Measurements from ENCODE around the gene TRMT5. TPM values are rescaled to one million over a fixed set of nuclear protein-coding genes. Genes with fewer than 3 reads are reported as not detected.

TRMT5 gene, protein sequence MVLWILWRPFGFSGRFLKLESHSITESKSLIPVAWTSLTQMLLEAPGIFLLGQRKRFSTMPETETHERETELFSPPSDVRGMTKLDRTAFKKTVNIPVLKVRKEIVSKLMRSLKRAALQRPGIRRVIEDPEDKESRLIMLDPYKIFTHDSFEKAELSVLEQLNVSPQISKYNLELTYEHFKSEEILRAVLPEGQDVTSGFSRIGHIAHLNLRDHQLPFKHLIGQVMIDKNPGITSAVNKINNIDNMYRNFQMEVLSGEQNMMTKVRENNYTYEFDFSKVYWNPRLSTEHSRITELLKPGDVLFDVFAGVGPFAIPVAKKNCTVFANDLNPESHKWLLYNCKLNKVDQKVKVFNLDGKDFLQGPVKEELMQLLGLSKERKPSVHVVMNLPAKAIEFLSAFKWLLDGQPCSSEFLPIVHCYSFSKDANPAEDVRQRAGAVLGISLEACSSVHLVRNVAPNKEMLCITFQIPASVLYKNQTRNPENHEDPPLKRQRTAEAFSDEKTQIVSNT
- 8.0 TPM for polyA plus RNA-seq (2013)

- DNase-seq: peak; percentile 90 to 94 (median 92)
- ChIA-PET POLR2A (interaction anchor here (0.6 kb wide), 1 partner anchor 326 kb away, joined by 3 read pairs; no protein-coding TSS in a partner anchor), CTCF (interaction anchor here (0.9 to 1.3 kb wide), 4 partner anchors 18 to 356 kb away, joined by 3 read pairs; no protein-coding TSS in a partner anchor)
- peaks cover 0 to 14% (median 3%) of the 10 kb centered on the region in 4 experiments for H3K36me3 ChIP-seq (ENCODE audit: control insufficient read depth in 4 of 4, insufficient read depth in 4 of 4, low read length in 3 of 4)
- H3K27me3 ChIP-seq (replicated peaks in 2 of 5; ENCODE audit: control insufficient read depth in 4 of 5, insufficient read depth in 5 of 5, low read length in 4 of 5): no peaks in the 10 kb centered on the region
- H3K4me3 ChIP-seq (ENCODE audit: control insufficient read depth in 1 of 7, extremely low read depth in 1 of 7, insufficient read depth in 4 of 7, low read depth in 2 of 7, low read length in 6 of 7): peak within 1 kb of the TSS; percentile 75 to 98 (median 98)
- H3K9me3 ChIP-seq (ENCODE audit: control extremely low read depth in 1 of 5, control insufficient read depth in 4 of 5, insufficient read depth in 2 of 5, low read depth in 1 of 5, low read length in 4 of 5): no peaks in the 10 kb centered on the region
- WGBS (ENCODE audit: insufficient coverage): under 1% methylated on average over 52 of the region's 59 CpGs
- H3K27ac ChIP-seq (ENCODE audit: insufficient read depth in 1 of 2, low read depth in 1 of 2, low read length in 2 of 2, poor library complexity in 1 of 2, severe bottlenecking in 2 of 2): peak within 1 kb of the TSS; percentile 61 to 84
- H3K4me1 ChIP-seq (ENCODE audit: control extremely low read depth in 1 of 4, control insufficient read depth in 4 of 4, insufficient read depth in 4 of 4, low read length in 3 of 4): peaks cover 10 to 28% (median 19%) of the 10 kb centered on the region in 4 experiments
Observed at GRCh38 chr14:60980811-60981632, at the start of gene TRMT5, which contains the start of gene SLC38A6. TSS of gene TRMT5 (minus strand) at chr14:60981079. CDS start at chr14:60980973, 106 bp downstream. TSS of gene SLC38A6 (plus strand) at chr14:60981245. CDS start at chr14:60981278, 33 bp downstream.

GRCh38 chr14:61026526-61026925 lies 45.6 kb upstream of the TRMT5 start:
- WGBS (ENCODE audit: insufficient coverage): no CpG with 5 or more reads among the region's 2 CpGs
- no peaks in the 10 kb centered on the region for H3K9me3 ChIP-seq (ENCODE audit: control extremely low read depth in 1 of 5, control insufficient read depth in 4 of 5, insufficient read depth in 2 of 5, low read depth in 1 of 5, low read length in 4 of 5)
- no peak overlapping the region for H3K4me3 ChIP-seq (ENCODE audit: control insufficient read depth in 1 of 7, extremely low read depth in 1 of 7, insufficient read depth in 4 of 7, low read depth in 2 of 7, low read length in 6 of 7)
- POLR2A ChIA-PET: no interaction called here
- no peaks in the 10 kb centered on the region for H3K36me3 ChIP-seq (ENCODE audit: control insufficient read depth in 4 of 4, insufficient read depth in 4 of 4, low read length in 3 of 4)
- no peaks in the 10 kb centered on the region for H3K27me3 ChIP-seq (replicated peaks in 2 of 5; ENCODE audit: control insufficient read depth in 4 of 5, insufficient read depth in 5 of 5, low read length in 4 of 5)
- H3K27ac ChIP-seq (ENCODE audit: insufficient read depth in 1 of 2, low read depth in 1 of 2, low read length in 2 of 2, poor library complexity in 1 of 2, severe bottlenecking in 2 of 2): no peak overlapping the region
- no peaks in the 10 kb centered on the region for H3K4me1 ChIP-seq (ENCODE audit: control extremely low read depth in 1 of 4, control insufficient read depth in 4 of 4, insufficient read depth in 4 of 4, low read length in 3 of 4)
- CTCF ChIA-PET: interaction anchor here (1.1 to 2.0 kb wide), 6 partner anchors 8 to 407 kb away, joined by 3 to 7 read pairs (median 5); no protein-coding TSS in a partner anchor
- DNase-seq: no peak

DNA sequence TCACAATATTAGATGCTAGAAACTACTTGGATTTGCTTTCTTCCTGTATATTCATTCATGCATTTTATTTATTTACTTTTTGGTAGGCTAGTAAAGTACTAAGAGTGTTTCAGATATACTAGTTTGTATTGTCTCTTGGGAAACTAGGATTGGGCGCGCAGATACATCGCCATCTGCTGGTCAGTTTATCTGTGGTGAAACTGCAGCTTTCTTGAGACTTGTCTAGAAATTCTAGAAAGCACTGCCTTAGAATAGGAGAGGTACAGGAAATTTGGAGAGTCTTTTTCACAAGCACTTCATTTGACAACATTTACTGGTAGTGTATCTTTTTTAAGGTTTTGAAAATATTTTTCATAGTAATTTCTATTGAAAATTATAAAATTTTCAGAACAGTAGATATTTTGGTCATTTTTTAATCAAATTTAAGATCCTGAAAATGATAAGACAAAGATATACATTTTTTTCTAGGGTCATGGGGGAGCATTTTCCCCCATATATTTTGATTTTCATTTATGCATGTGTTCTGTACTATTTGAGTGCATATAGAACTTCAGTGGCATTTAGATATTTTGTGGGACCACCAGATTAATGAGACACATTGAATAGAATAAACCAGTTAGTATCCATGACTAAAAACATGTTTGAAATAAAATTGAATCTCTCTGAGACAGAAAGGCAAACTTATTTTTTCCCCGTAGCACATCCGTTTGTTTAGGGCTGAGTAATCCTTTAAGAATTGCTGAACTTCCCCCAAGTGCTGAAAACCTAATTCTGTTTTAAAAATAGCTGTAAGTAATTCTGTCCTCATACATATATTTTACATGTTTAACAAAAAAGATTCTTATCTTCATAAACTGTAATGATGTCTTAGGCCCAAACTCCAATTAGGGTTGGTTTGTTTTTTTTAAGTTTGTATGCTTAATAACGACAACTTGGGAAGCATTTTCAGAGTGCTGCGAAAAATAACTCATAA lies 44.7 kb upstream of the TRMT5 start:
- POLR2A ChIA-PET: no interaction called here
- H3K27ac ChIP-seq (ENCODE audit: insufficient read depth in 1 of 2, low read depth in 1 of 2, low read length in 2 of 2, poor library complexity in 1 of 2, severe bottlenecking in 2 of 2): no peak overlapping the region
- DNase-seq: peak; percentile 60 to 75 (median 74)

DNA sequence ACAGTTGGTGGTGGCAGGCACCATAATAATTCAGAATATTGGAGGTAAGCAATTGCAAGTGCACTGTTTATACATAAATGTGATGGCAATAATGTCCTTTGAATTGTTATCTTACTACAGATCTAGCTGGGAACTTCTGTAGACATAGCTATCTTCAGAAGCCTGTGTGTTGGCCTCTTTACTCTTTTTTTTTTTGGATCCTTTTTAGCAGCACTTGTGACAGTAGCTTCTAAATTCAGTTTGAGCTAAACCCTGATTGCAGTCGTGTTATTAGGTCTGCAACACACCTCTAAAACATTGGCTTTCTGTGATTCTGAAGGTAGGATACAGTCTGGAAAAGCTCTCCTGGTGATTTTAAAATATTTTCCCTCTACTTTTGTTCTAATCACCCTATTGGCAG lies 38.7 kb upstream of the TRMT5 start:
- Histone ChIP-seq H3K4me3 (ENCODE audit: control insufficient read depth in 1 of 7, extremely low read depth in 1 of 7, insufficient read depth in 4 of 7, low read depth in 2 of 7, low read length in 6 of 7) (no peak overlapping the region), H3K27ac (ENCODE audit: insufficient read depth in 1 of 2, low read depth in 1 of 2, low read length in 2 of 2, poor library complexity in 1 of 2, severe bottlenecking in 2 of 2) (no peak overlapping the region), H3K36me3 (ENCODE audit: control insufficient read depth in 4 of 4, insufficient read depth in 4 of 4, low read length in 3 of 4) (no peaks in the 10 kb centered on the region), H3K9me3 (ENCODE audit: control extremely low read depth in 1 of 5, control insufficient read depth in 4 of 5, insufficient read depth in 2 of 5, low read depth in 1 of 5, low read length in 4 of 5) (peaks cover 0 to 6% (median 0%) of the 10 kb centered on the region in 5 experiments), H3K27me3 (replicated peaks in 2 of 5; ENCODE audit: control insufficient read depth in 4 of 5, insufficient read depth in 5 of 5, low read length in 4 of 5) (no peaks in the 10 kb centered on the region), H3K4me1 (ENCODE audit: control extremely low read depth in 1 of 4, control insufficient read depth in 4 of 4, insufficient read depth in 4 of 4, low read length in 3 of 4) (no peaks in the 10 kb centered on the region)
- no CpG with 5 or more reads among the region's 1 CpG for WGBS (ENCODE audit: insufficient coverage)
- POLR2A ChIA-PET: interaction anchor here (0.6 kb wide), 1 partner anchor 380 kb away, joined by 4 read pairs; no protein-coding TSS in a partner anchor
- CTCF ChIA-PET: interaction anchor here (1.1 to 1.4 kb wide), 2 partner anchors 22 to 394 kb away, joined by 3 read pairs; no protein-coding TSS in a partner anchor
- DNase-seq: no peak

More for the DNA sequence above, 44.7 kb upstream of the TRMT5 start:
- H3K9me3 ChIP-seq (ENCODE audit: control extremely low read depth in 1 of 5, control insufficient read depth in 4 of 5, insufficient read depth in 2 of 5, low read depth in 1 of 5, low read length in 4 of 5): no peaks in the 10 kb centered on the region
- 80% methylated on average over 1 of the region's 7 CpGs for WGBS (ENCODE audit: insufficient coverage)
- no peaks in the 10 kb centered on the region for H3K36me3 ChIP-seq (ENCODE audit: control insufficient read depth in 4 of 4, insufficient read depth in 4 of 4, low read length in 3 of 4)
- no peak overlapping the region for H3K4me3 ChIP-seq (ENCODE audit: control insufficient read depth in 1 of 7, extremely low read depth in 1 of 7, insufficient read depth in 4 of 7, low read depth in 2 of 7, low read length in 6 of 7)
- CTCF ChIA-PET: interaction anchor here (0.6 to 2.0 kb wide), 8 partner anchors 9 to 406 kb away, joined by 3 to 7 read pairs (median 4); no protein-coding TSS in a partner anchor
- H3K4me1 ChIP-seq (ENCODE audit: control extremely low read depth in 1 of 4, control insufficient read depth in 4 of 4, insufficient read depth in 4 of 4, low read length in 3 of 4): no peaks in the 10 kb centered on the region
- no peaks in the 10 kb centered on the region for H3K27me3 ChIP-seq (replicated peaks in 2 of 5; ENCODE audit: control insufficient read depth in 4 of 5, insufficient read depth in 5 of 5, low read length in 4 of 5)

DNA sequence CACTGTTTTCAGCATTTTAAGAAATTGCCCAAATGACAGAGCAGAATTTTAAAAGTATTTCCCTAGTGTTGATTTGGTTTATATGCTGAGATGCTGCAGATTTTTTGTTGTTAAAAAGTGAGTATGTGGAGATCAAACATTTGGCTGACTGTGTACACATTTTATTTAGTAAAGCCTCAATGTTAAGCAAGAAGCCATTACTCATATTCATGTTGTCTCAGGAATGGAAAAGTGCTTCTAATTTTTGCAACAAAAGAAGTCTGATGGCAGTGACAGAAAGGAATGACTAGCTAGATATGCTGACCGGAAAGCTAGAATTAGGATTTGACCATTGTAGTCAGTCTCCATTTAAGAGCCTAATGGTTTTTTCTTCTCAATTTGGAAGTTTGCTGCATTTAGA lies 22.7 kb upstream of the TRMT5 start:
- H3K27me3 ChIP-seq (replicated peaks in 2 of 5; ENCODE audit: control insufficient read depth in 4 of 5, insufficient read depth in 5 of 5, low read length in 4 of 5): no peaks in the 10 kb centered on the region
- no peak overlapping the region for H3K4me3 ChIP-seq (ENCODE audit: control insufficient read depth in 1 of 7, extremely low read depth in 1 of 7, insufficient read depth in 4 of 7, low read depth in 2 of 7, low read length in 6 of 7)
- no peak overlapping the region for H3K27ac ChIP-seq (ENCODE audit: insufficient read depth in 1 of 2, low read depth in 1 of 2, low read length in 2 of 2, poor library complexity in 1 of 2, severe bottlenecking in 2 of 2)
- DNase-seq: no peak
- no CpG with 5 or more reads among the region's 1 CpG for WGBS (ENCODE audit: insufficient coverage)
- ChIA-PET CTCF (no interaction called here), POLR2A (no interaction called here)
- H3K36me3 ChIP-seq (ENCODE audit: control insufficient read depth in 4 of 4, insufficient read depth in 4 of 4, low read length in 3 of 4): peaks cover 0 to 1% (median 0%) of the 10 kb centered on the region in 4 experiments
- H3K4me1 ChIP-seq (ENCODE audit: control extremely low read depth in 1 of 4, control insufficient read depth in 4 of 4, insufficient read depth in 4 of 4, low read length in 3 of 4): no peaks in the 10 kb centered on the region
- peaks cover 0 to 4% (median 0%) of the 10 kb centered on the region in 5 experiments for H3K9me3 ChIP-seq (ENCODE audit: control extremely low read depth in 1 of 5, control insufficient read depth in 4 of 5, insufficient read depth in 2 of 5, low read depth in 1 of 5, low read length in 4 of 5)

GRCh38 chr14:60999536-60999935 lies 18.7 kb upstream of the TRMT5 start:
- H3K36me3 ChIP-seq (ENCODE audit: control insufficient read depth in 4 of 4, insufficient read depth in 4 of 4, low read length in 3 of 4): peaks cover 0 to 9% (median 0%) of the 10 kb centered on the region in 4 experiments
- H3K4me3 ChIP-seq (ENCODE audit: control insufficient read depth in 1 of 7, extremely low read depth in 1 of 7, insufficient read depth in 4 of 7, low read depth in 2 of 7, low read length in 6 of 7): no peak overlapping the region
- no peak for DNase-seq
- no CpG with 5 or more reads among the region's 2 CpGs for WGBS (ENCODE audit: insufficient coverage)
- no peaks in the 10 kb centered on the region for H3K27me3 ChIP-seq (replicated peaks in 2 of 5; ENCODE audit: control insufficient read depth in 4 of 5, insufficient read depth in 5 of 5, low read length in 4 of 5)
- H3K27ac ChIP-seq (ENCODE audit: insufficient read depth in 1 of 2, low read depth in 1 of 2, low read length in 2 of 2, poor library complexity in 1 of 2, severe bottlenecking in 2 of 2): no peak overlapping the region
- H3K9me3 ChIP-seq (ENCODE audit: control extremely low read depth in 1 of 5, control insufficient read depth in 4 of 5, insufficient read depth in 2 of 5, low read depth in 1 of 5, low read length in 4 of 5): peaks cover 0 to 13% (median 0%) of the 10 kb centered on the region in 5 experiments
- no peaks in the 10 kb centered on the region for H3K4me1 ChIP-seq (ENCODE audit: control extremely low read depth in 1 of 4, control insufficient read depth in 4 of 4, insufficient read depth in 4 of 4, low read length in 3 of 4)
- POLR2A ChIA-PET: no interaction called here
- CTCF ChIA-PET: interaction anchor here (0.6 kb wide), 1 partner anchor 353 kb away, joined by 3 read pairs; no protein-coding TSS in a partner anchor
